Measurements from ENCODE around the gene PCGF1.

PCGF1 gene

DNA sequence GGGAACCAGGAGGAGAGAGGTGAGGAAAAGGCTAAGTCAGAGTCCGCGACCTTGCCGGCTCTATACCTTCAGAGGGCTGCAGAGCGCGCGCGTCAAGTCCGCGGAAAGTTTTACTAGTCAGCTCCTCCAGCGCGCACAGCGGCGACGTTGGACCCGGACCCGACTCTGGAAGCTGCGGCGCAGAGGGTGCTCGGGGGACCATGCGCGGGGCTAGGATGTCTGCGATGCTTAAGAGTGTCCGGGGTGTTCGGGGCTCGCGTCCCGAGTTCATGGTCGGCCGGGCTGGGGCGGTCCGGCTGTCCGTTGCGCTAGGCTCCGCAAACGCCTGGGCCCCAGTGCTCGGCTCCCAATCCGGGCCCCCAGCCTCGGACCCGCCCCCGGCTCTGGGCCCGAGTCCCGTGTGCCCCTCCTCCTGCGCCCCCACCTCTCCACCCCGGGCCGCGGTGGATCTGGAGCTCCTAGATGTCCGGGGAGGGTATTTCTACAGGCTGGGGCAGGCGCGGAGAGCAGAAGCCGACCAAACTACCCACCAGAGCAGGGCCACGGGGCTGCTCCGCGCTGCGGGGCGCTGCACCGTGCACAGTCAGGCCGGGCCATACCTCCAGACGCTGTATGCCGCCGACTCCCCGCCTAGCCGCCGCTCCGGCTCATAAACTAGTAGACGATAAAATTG, 8.1 kb downstream of the PCGF1 start, which contains the start of gene LBX2:
LBX2 (minus strand) TSS at position 337 of the 673 bp plus-strand sequence; CDS start at position 271, 66 bp downstream.
- no peak within 1 kb of the TSS for H3K27ac ChIP-seq
- TF ChIP-seq ZFX (IDR thresholded peaks at IDR 0.05) (no peak), CTCF (conservative IDR thresholded peaks at IDR 0.05) (no peak)

DNA sequence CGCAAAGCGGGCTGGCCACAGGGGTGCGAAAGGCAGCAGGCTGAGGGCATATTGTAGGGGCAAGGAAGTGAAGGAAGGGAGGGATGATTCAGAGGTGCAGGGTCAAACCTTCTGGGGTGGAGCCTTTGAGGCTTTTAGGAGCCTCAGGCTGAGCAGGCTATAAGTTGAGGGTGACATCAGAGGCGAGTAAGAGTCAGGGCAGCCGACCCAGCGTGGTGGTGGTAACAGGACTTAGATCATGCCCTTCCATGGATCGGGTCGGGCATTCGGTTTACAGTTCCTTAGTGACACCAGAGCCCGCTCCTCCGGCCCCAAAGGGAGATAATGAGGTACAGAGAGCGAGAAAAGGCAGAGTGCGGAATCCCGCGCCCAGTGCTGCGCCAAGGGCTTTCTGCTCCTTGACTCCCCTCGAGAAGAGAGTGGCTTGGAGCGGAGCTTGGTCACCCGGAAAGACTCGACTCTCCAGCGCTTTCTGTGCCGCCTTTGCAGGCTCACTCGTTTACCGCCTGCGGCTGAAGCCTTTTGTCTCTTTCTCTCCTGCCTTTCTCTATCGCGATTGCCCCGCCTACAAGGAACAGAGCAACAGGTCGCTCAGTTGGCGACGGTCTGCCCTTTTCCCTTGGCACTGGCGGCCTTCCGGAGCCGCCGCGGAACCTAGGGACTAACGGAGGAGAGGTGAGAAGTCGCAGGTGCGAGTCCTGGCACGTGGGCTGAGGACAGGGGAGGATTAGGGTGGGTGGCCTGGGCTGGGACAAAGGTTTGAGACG, 8.8 kb downstream of the PCGF1 start:
- no peak overlapping the region for H3K27ac ChIP-seq
- no peak for TF ChIP-seq ZFX (IDR thresholded peaks at IDR 0.05)
- TF ChIP-seq CTCF (conservative IDR thresholded peaks at IDR 0.05) = no peak

GRCh38 chr2:74497777-74498499, 9.6 kb downstream of the PCGF1 start:
- no peak overlapping the region for H3K27ac ChIP-seq
- TF ChIP-seq CTCF (conservative IDR thresholded peaks at IDR 0.05) = no peak
- no peak for TF ChIP-seq ZFX (IDR thresholded peaks at IDR 0.05)

DNA sequence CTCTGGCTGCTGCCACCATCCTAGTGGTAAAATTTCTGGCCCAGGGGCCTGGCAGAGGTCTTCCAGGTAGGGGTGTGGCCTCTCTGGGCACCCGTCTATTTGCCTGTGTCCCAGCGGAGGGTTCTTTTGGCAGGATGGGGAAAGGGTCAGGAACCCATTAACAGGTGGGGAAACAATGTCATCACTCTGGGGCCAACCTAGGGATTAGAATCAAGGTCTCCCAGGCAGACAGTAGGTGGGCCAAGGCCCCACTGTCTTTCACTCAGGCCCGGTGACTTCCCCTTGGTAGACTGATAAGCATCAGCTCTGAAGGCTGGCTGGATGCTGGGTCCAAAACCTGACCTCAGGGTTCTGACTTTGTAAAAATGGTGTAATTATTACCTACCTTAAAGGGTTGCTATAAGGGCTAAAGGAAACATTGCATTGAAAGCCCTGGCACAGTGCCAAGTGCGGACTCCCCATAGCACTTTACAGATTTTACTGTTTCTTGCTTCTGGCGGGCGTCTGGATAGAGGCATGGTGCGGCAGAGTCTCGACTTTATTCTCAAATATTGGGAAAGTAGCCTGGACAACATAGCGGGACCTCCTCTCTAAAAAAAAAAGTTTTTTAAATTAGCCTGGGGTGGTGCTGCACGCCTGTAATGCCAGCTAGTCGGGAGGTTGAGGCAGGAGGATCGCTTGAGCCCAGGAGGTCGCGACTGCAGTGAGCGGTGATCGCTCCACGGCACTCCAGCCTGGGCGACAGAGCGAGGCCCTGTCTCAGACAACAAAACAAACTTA, 10.3 kb downstream of the PCGF1 start:
- TF ChIP-seq ZFX (IDR thresholded peaks at IDR 0.05) (no peak), CTCF (conservative IDR thresholded peaks at IDR 0.05) (no peak)
- H3K27ac ChIP-seq = no peak overlapping the region

DNA sequence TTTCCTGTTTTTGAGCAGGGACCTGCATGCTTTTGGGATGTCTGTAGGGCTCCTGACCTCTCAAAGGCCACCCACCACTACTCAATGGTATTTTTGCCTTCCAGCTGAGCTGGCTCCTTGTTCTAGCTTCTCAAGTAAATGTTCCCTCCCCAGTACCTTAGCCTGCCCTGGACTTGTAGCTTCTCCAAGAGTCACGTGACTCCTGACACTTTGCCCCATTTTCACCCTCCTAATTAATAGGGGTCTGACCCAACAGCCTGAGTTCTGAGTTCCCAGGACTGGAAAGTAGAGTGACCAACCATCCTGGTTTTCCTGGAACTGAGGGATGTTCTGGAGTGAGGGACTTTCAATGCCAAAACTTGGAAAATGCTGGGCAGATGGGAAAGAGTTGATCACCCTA, 12.1 kb downstream of the PCGF1 start:
- TF ChIP-seq ZFX (IDR thresholded peaks at IDR 0.05) = no peak
- H3K27ac ChIP-seq = no peak overlapping the region

- no peak overlapping the region for H3K27ac ChIP-seq
- TF ChIP-seq CTCF (conservative IDR thresholded peaks at IDR 0.05) = no peak
- no peak for TF ChIP-seq ZFX (IDR thresholded peaks at IDR 0.05)
Observed at GRCh38 chr2:74493546-74493945, 13.9 kb downstream of the PCGF1 start.

Data from C4-2B (cell line).